ENCODE data around the gene ZNF354C. TPM values are rescaled to one million over a fixed set of nuclear protein-coding genes. Genes with fewer than 3 reads are reported as not detected.
A peak's percentile ranks its signal among the peaks of the same experiment; 100 is the strongest.

The ZNF354C gene
- total and polyA plus RNA-seq, 9 of the 15 experiments (the other 6 are each of a cell fraction or from before 2014, with no cell fraction given) = 0.01 to 0.08 (median 0.03) TPM; not detected in 1

DNA sequence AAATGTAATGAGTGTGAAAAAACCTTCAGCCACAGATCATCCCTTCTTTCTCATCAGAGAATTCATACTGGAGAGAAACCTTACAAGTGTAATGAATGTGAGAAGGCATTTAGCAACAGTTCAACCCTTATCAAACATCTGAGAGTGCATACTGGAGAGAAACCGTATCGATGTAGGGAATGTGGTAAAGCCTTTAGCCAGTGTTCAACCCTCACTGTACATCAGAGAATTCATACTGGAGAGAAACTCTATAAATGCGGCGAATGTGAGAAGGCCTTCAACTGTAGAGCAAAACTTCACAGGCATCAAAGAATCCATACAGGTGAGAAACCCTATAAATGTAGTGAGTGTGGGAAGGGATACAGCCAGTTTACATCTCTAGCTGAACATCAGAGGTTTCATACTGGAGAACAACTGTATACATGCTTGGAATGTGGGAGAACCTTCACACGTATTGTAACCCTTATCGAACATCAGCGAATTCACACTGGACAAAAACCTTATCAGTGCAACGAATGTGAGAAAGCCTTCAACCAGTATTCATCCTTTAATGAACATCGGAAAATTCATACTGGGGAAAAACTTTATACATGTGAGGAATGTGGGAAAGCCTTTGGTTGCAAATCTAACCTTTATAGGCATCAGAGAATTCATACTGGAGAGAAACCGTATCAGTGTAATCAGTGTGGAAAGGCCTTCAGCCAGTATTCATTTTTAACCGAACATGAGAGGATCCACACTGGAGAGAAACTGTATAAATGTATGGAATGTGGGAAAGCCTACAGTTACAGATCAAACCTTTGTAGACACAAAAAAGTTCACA lies 19.2 kb downstream of the ZNF354C start:
- Histone ChIP-seq H3K79me2 (ENCODE audit: control insufficient read depth, insufficient read depth, low read length) (no peaks in the 10 kb centered on the region), H3K4me3 (no peak overlapping the region), H3K27me3 (ENCODE audit: control insufficient read depth in 2 of 2, insufficient read depth in 2 of 2, low read length in 2 of 2) (no peaks in the 10 kb centered on the region), H3K9me3 (replicated peaks; ENCODE audit: control insufficient read depth, insufficient read depth, low read depth, low read length) (peaks cover 4% of the 10 kb centered on the region), H3K9me1 (ENCODE audit: control insufficient read depth, insufficient read depth, low read length) (no peaks in the 10 kb centered on the region), H3K27ac (ENCODE audit: extremely low read depth, low read depth, low read length) (no peak overlapping the region), H2AFZ (ENCODE audit: low read depth, low read length) (no peak overlapping the region), H3K4me2 (ENCODE audit: insufficient read depth, low read length) (no peak overlapping the region), H3K36me3 (ENCODE audit: control insufficient read depth, insufficient read depth, low read length) (no peaks in the 10 kb centered on the region), H4K20me1 (replicated peaks; ENCODE audit: control insufficient read depth, insufficient read depth, low read length) (no peaks in the 10 kb centered on the region), H3K9ac (ENCODE audit: insufficient read depth in 1 of 2, low read depth in 2 of 2, low read length in 2 of 2) (no peak overlapping the region), H3K4me1 (replicated peaks in 1 of 2; ENCODE audit: control insufficient read depth in 2 of 2, insufficient read depth in 2 of 2, low read length in 2 of 2) (no peaks in the 10 kb centered on the region)
- FAIRE-seq = no peak
- ChIA-PET POLR2A (interaction anchor here (1.1 kb wide), 1 partner anchor 9 kb away, joined by 4 read pairs; no protein-coding TSS in a partner anchor), CTCF (ENCODE audit: low intra/inter-chr PET ratio) (no interaction called here)
- WGBS (ENCODE audit: insufficient coverage, low coverage, missing lambda C conversion rate) = under 1% methylated on average over 11 of the region's 11 CpGs
- no TSS peak for BruUV-seq (replicated peaks)
- intact Hi-C loops (cut with micrococcal nuclease) = no loop called here
- DNase-seq (ENCODE audit: extremely low read depth in 1 of 4, low spot score in 3 of 4) = no peak
- TF ChIP-seq, protein P1, sequence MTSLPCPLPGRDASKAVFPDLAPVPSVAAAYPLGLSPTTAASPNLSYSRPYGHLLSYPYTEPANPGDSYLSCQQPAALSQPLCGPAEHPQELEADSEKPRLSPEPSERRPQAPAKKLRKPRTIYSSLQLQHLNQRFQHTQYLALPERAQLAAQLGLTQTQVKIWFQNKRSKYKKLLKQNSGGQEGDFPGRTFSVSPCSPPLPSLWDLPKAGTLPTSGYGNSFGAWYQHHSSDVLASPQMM (CRISPR knock-in tag; IDR thresholded peaks at IDR 0.05) = no peak
- peak; percentile 96 for TF ChIP-seq ZNF274 (IDR thresholded peaks at IDR 0.05; ENCODE audit: borderline replicate concordance, low read depth, low read length)
- in situ Hi-C loops (cut with MboI) = no loop called here
- ATAC-seq = no peak

DNA sequence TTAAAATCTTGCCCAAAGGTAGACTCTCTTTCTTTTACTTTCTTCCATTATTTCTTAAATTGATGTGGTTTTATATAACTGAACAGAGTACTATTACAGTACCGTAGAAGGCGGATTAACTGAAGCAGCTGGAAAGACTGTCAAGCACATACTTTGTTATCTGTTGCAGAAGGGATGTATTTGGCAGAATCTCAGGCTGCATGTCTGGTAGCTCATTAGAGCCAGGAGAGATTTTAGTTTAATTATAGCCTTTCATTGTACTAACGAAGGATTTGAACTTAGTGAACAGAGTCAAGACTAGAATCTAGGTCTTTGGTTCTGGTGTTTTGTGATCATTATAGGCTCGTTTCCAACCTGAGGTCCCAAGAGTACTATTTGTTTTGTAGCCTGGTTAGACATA lies 20.6 kb downstream of the ZNF354C start:
- H3K27me3 ChIP-seq (ENCODE audit: control insufficient read depth in 2 of 2, insufficient read depth in 2 of 2, low read length in 2 of 2) = no peaks in the 10 kb centered on the region
- H3K4me3 ChIP-seq = no peak overlapping the region
- no peaks in the 10 kb centered on the region for H4K20me1 ChIP-seq (replicated peaks; ENCODE audit: control insufficient read depth, insufficient read depth, low read length)
- POLR2A ChIA-PET = interaction anchor here (1.1 kb wide), 1 partner anchor 10 kb away, joined by 4 read pairs; no protein-coding TSS in a partner anchor
- no peak overlapping the region for H3K9ac ChIP-seq (ENCODE audit: insufficient read depth in 1 of 2, low read depth in 2 of 2, low read length in 2 of 2)
- H3K4me1 ChIP-seq (replicated peaks in 1 of 2; ENCODE audit: control insufficient read depth in 2 of 2, insufficient read depth in 2 of 2, low read length in 2 of 2) = no peaks in the 10 kb centered on the region
- H3K4me2 ChIP-seq (ENCODE audit: insufficient read depth, low read length) = no peak overlapping the region
- FAIRE-seq (no peak), ATAC-seq (no peak), DNase-seq (ENCODE audit: extremely low read depth in 1 of 4, low spot score in 3 of 4) (no peak)
- no TSS peak for BruUV-seq (replicated peaks)
- WGBS (ENCODE audit: insufficient coverage, low coverage, missing lambda C conversion rate) = 0% methylated on average over 4 of the region's 4 CpGs
- H3K27ac ChIP-seq (ENCODE audit: extremely low read depth, low read depth, low read length) = no peak overlapping the region
- no peaks in the 10 kb centered on the region for H3K9me1 ChIP-seq (ENCODE audit: control insufficient read depth, insufficient read depth, low read length)
- H3K79me2 ChIP-seq (ENCODE audit: control insufficient read depth, insufficient read depth, low read length) = no peaks in the 10 kb centered on the region
- in situ Hi-C loops (cut with MboI) (no loop called here), intact Hi-C loops (cut with micrococcal nuclease) (no loop called here)
- H2AFZ ChIP-seq (ENCODE audit: low read depth, low read length) = no peak overlapping the region
- no peaks in the 10 kb centered on the region for H3K36me3 ChIP-seq (ENCODE audit: control insufficient read depth, insufficient read depth, low read length)
- H3K9me3 ChIP-seq (replicated peaks; ENCODE audit: control insufficient read depth, insufficient read depth, low read depth, low read length) = peaks cover 4% of the 10 kb centered on the region
- CTCF ChIA-PET (ENCODE audit: low intra/inter-chr PET ratio) = no interaction called here
- TF ChIP-seq PHF21A (IDR thresholded peaks at IDR 0.05; ENCODE audit: borderline replicate concordance, low read depth) (no peak), CBX2 (IDR thresholded peaks at IDR 0.05; ENCODE audit: insufficient read depth, low read length, poor library complexity, severe bottlenecking) (no peak)
- TF ChIP-seq, protein P2, sequence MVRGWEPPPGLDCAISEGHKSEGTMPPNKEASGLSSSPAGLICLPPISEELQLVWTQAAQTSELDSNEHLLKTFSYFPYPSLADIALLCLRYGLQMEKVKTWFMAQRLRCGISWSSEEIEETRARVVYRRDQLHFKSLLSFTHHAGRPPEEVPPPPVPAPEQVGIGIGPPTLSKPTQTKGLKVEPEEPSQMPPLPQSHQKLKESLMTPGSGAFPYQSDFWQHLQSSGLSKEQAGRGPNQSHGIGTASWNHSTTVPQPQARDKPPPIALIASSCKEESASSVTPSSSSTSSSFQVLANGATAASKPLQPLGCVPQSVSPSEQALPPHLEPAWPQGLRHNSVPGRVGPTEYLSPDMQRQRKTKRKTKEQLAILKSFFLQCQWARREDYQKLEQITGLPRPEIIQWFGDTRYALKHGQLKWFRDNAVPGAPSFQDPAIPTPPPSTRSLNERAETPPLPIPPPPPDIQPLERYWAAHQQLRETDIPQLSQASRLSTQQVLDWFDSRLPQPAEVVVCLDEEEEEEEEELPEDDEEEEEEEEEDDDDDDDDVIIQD (CRISPR knock-in tag; IDR thresholded peaks at IDR 0.05) = no peak
- TF ChIP-seq, protein P3, sequence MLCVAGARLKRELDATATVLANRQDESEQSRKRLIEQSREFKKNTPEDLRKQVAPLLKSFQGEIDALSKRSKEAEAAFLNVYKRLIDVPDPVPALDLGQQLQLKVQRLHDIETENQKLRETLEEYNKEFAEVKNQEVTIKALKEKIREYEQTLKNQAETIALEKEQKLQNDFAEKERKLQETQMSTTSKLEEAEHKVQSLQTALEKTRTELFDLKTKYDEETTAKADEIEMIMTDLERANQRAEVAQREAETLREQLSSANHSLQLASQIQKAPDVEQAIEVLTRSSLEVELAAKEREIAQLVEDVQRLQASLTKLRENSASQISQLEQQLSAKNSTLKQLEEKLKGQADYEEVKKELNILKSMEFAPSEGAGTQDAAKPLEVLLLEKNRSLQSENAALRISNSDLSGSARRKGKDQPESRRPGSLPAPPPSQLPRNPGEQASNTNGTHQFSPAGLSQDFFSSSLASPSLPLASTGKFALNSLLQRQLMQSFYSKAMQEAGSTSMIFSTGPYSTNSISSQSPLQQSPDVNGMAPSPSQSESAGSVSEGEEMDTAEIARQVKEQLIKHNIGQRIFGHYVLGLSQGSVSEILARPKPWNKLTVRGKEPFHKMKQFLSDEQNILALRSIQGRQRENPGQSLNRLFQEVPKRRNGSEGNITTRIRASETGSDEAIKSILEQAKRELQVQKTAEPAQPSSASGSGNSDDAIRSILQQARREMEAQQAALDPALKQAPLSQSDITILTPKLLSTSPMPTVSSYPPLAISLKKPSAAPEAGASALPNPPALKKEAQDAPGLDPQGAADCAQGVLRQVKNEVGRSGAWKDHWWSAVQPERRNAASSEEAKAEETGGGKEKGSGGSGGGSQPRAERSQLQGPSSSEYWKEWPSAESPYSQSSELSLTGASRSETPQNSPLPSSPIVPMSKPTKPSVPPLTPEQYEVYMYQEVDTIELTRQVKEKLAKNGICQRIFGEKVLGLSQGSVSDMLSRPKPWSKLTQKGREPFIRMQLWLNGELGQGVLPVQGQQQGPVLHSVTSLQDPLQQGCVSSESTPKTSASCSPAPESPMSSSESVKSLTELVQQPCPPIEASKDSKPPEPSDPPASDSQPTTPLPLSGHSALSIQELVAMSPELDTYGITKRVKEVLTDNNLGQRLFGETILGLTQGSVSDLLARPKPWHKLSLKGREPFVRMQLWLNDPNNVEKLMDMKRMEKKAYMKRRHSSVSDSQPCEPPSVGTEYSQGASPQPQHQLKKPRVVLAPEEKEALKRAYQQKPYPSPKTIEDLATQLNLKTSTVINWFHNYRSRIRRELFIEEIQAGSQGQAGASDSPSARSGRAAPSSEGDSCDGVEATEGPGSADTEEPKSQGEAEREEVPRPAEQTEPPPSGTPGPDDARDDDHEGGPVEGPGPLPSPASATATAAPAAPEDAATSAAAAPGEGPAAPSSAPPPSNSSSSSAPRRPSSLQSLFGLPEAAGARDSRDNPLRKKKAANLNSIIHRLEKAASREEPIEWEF (CRISPR knock-in tag; IDR thresholded peaks at IDR 0.05) = no peak
